GM12875 (cell line): ENCODE data around the gene PTPA.
A peak's percentile ranks its signal among the peaks of the same experiment; 100 is the strongest.

Experiments used
- H3K4me3 ChIP-seq: one replicate; pipeline ENCODE4 v1.5.1; 2011; ENCODE audit warnings: low read depth, low read length, control low read depth
- TF ChIP-seq, protein P1 (sequence below): IDR thresholded peaks from 2 replicates; pipeline ENCODE4 v1.5.1; 2011; ENCODE audit warnings: low read depth, mild to moderate bottlenecking, control low read depth, inconsistent platforms, low read length, moderate library complexity, borderline replicate concordance; ENCODE audit not compliant: insufficient read depth

The PTPA gene

DNA sequence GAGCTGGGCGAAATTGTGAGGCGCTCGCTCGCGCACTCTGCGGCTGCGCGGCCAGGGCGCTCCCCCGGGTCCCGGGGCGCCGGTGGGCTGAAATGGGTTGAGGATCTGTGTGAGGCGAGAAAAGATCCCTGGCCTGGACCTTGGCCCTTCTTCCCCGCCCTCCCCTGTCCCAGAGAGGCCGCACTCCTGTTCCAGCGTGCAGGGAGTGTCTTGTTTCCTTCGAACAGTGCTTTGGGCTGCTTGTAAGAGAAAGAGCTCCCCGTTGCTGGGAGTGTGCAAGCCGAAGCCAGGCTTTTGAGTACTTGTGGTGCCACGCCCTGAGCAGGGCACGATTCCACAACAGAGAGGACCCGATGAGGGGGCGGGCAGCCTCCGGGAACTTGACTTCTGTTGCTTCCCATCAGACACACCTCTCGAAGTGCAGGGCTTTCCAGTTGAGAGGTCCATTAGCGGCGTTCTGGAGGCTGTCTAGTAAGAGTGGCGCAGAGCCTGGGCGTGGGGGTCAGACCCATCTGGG lies 29.8 kb upstream of the PTPA start:
- TF ChIP-seq, protein P1, sequence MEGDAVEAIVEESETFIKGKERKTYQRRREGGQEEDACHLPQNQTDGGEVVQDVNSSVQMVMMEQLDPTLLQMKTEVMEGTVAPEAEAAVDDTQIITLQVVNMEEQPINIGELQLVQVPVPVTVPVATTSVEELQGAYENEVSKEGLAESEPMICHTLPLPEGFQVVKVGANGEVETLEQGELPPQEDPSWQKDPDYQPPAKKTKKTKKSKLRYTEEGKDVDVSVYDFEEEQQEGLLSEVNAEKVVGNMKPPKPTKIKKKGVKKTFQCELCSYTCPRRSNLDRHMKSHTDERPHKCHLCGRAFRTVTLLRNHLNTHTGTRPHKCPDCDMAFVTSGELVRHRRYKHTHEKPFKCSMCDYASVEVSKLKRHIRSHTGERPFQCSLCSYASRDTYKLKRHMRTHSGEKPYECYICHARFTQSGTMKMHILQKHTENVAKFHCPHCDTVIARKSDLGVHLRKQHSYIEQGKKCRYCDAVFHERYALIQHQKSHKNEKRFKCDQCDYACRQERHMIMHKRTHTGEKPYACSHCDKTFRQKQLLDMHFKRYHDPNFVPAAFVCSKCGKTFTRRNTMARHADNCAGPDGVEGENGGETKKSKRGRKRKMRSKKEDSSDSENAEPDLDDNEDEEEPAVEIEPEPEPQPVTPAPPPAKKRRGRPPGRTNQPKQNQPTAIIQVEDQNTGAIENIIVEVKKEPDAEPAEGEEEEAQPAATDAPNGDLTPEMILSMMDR, result no peak
- H3K4me3 ChIP-seq, result peak overlapping the region; percentile 83

DNA sequence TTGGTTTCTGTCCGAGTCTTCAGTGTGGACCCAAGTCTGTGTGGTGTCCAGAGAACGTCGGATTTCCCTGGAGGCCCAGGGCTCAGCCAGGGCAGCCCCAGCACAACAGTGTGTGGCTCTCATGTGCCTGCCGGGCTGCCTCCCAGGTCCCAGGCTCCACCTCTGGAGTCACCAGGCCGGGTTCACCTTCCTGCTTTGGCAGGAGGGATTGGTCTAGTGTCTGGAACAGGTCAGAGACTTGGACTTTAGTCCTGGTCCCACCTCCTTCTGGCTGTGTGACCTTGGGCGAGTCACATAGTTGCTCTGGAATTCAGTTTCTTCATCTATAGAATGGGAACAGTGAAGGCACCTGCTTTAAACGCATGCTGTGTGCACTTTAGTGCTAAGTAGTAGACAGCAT lies 27.1 kb upstream of the PTPA start:
- H3K4me3 ChIP-seq, result no peak overlapping the region
- TF ChIP-seq, protein P1, result no peak

DNA sequence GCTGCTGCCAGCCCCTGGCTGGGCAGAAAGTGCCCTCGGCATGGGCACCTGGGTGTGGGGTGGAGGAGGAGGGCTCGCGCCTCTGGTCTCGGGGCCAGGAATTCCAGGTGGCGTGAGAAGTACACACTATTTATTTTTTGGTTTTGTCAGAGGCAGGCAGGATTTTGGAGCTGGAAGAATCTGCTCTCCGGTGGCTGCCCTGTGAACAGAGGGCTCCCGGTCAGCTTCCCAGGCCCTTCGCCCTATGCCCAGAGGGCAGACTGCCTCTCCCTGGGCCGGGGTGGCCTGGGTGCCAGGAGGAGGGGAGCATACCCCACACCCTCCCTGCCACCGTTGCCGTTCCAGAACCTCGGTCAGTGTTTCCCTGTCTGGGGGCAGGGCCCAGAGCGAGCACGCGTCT lies 22.0 kb upstream of the PTPA start:
- no peak overlapping the region for H3K4me3 ChIP-seq
- TF ChIP-seq, protein P1, result no peak

DNA sequence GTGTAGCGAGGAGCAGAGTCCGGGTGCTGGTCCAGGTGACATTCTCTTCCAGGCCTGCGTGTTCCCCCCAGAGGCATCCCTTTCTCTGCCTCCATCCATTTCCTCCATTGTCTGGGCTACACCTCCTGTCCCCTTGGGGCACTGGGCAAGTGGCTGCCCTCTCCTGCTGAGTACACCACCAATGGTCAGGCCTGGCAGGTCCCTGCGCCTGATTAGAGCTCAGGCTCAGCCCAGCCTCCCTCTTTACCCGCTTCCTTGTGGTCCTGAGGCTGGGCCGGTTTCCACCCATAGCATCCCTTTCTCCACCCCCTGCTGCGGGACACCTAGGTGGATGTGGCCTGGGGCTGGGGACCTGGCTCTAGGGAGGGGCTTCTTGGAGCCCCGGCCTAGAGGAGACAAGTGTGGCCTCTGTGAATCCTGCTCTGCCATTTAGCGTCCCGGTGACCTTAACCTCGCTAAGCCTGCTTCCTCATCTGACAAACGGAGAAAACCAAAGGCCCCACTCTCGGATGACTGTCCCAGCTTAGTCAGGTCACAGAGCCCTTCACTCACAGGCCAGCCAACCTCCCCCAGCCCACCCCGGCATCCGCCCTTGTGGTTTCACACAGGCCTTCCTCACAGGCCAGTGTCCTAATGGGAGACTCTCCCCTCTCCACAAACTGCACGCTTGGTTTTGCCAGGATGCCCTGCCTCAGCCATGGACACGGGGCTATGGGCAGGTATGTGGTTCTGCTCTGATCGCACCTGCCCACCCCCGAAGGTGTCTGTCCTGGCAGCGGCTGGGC lies 17.4 kb upstream of the PTPA start:
- H3K4me3 ChIP-seq, result no peak overlapping the region
- TF ChIP-seq, protein P1, result no peak

GRCh38 chr9:129094387-129095169 lies 16.6 kb upstream of the PTPA start:
- H3K4me3 ChIP-seq, result no peak overlapping the region
- TF ChIP-seq, protein P1, result no peak

DNA sequence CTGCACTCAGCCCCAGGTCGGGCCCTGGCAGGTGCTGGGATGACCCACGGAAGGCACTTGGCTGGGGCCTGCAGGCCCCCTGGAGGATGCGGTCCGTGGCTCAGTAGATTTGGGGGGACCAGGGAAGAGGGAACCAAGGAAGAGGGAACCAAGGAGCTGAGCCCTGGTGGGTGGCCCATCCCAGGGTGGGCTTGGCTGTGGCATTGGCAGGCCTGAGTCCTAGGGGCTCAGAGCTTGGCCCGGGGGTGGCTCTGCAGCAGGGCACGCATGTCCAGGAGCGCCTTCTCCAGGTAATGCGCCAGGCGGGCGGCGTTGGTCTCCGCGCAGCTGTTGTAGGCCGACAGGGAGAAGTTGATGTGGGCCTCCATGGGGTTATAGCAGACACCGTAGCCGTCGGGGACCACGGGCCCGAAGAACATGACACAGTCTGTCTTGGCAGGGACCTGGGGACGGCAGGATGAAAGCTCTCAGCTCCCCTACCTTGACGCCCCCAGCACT lies 16.0 kb upstream of the PTPA start:
- TF ChIP-seq, protein P1, result no peak
- H3K4me3 ChIP-seq, result no peak overlapping the region
